HG03558 (cell line): ENCODE measurements around the gene GLI2.

Source experiments
- ATAC-seq: cut with Tn5 transposase; IDR thresholded peaks from one replicate; pipeline ENCODE4 v1.9.1; 2021; ENCODE audit warnings: moderate number of reproducible peaks; ENCODE audit not compliant: unreplicated experiment; ENCODE audit errors: extremely low read depth

Gene GLI2

DNA sequence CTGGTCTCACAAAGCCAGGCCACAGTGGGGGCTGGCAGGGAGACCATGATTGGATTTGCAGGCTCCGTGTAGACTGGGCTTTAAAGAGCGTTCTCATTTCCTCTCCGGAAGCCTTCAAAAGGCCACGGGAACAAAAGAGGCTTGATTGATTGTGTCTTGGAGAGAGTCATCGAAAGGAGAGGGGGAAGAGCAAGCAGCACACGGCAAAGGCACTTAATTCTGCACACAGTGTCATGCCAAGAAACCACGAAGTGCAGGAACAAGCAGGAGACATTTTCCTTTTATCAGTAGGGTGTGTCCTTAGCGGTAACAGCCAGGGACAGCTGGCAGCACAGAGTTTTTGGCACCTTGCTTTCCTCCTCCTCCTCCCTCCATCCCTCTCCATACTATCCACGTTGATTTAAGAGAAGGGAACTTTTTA lies 47.7 kb downstream of the GLI2 start:
- ATAC-seq: no peak

DNA sequence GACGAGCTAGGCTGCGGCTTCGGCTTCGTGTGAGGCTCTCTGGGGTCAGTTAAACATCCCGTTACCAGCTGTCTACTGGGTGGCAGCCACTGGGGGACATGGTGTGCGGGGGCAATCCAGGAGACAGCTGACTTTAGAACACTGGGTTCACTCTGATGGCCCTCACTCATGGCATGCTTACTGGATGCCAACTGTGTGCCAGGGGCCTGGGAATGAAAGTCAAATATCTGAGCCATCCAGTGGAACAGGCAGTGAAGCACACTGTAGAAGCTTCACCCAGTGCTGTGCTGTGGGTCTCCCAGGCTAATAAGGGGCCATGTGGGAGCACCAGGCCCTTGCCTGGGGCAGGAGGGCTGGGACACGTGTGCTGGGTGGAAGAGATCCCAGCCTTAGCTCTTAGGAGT lies 48.3 kb downstream of the GLI2 start:
- ATAC-seq: no peak
